Cardiac fibroblast (primary cell): Measurements from ENCODE around the gene TTLL12.

Experiments
- DNase-seq, 2 donors: peaks; one replicate each; pipeline versions ENCODE4 v3.0.0 to v3.0.0-alpha.2; 2010; ENCODE audit warnings: low read depth in 2 of 2
- H3K4me3 ChIP-seq, 2 donors: replicated peaks in 1 of 2; 1 replicate in 1 of 2; 2 replicates in 1 of 2; pipeline ENCODE4 v1.5.1; 2011; ENCODE audit warnings: low read depth in 2 of 2, low read length in 2 of 2, mild to moderate bottlenecking in 2 of 2, moderate library complexity in 1 of 2
- TF ChIP-seq, protein P1 (sequence below): IDR thresholded peaks from one replicate; pipeline ENCODE4 v1.5.1; 2011; ENCODE audit warnings: low read depth, mild to moderate bottlenecking, low read length, inconsistent platforms

TTLL12 gene

DNA sequence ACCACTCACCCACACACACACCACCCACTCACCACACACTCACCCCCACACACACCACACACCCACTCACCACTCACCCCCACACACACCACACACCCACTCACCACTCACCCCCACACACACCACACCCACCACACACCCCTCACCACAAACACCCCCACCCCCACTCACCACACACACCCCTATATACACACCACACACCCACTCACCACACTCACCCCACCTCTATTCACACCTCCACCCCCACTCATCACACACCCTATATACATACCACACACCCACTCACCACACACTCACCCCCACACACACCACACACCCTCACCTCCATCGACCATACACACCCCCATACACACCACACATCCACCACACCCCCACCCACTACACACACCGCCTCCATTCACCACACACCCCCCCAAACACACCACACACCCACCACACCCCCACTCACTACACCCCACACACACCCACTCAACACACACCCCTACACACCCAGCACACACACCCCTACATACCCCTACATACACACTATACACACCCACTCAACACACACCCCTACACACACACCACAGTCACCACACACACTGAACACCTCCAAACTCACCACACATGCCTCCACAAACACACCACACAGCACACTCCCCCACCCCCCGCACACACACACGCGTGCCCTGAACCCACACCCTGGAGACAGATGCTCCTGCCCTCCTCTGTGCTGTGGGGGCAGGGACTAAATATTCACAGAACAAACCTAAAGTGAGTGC is 19.0 kb upstream of the TTLL12 start:
- TF ChIP-seq, protein P1, sequence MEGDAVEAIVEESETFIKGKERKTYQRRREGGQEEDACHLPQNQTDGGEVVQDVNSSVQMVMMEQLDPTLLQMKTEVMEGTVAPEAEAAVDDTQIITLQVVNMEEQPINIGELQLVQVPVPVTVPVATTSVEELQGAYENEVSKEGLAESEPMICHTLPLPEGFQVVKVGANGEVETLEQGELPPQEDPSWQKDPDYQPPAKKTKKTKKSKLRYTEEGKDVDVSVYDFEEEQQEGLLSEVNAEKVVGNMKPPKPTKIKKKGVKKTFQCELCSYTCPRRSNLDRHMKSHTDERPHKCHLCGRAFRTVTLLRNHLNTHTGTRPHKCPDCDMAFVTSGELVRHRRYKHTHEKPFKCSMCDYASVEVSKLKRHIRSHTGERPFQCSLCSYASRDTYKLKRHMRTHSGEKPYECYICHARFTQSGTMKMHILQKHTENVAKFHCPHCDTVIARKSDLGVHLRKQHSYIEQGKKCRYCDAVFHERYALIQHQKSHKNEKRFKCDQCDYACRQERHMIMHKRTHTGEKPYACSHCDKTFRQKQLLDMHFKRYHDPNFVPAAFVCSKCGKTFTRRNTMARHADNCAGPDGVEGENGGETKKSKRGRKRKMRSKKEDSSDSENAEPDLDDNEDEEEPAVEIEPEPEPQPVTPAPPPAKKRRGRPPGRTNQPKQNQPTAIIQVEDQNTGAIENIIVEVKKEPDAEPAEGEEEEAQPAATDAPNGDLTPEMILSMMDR, result no peak
- H3K4me3 ChIP-seq, result no peak overlapping the region
- DNase-seq, result no peak

DNA sequence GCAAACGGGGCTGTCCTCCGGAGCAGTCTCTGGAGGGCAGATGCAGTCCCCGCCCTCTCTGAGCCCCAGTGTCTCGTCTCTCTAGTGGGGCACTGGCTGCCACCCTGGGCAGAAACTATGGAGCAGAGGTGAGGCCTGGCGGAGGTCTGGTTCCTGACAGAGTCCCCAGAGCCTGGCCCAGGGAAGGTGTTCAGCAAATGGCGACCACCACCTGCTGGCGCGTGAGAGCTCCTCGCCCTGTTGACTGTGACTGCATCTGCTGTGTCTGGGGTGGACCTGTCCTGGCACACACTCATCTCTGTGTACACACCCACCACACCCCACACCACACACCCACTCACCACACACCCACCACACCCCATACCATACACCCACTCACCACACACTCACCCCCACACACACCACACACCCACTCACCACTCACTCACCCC is 18.3 kb upstream of the TTLL12 start:
- TF ChIP-seq, protein P1, result no peak
- no peak for DNase-seq
- H3K4me3 ChIP-seq, result no peak overlapping the region

DNA sequence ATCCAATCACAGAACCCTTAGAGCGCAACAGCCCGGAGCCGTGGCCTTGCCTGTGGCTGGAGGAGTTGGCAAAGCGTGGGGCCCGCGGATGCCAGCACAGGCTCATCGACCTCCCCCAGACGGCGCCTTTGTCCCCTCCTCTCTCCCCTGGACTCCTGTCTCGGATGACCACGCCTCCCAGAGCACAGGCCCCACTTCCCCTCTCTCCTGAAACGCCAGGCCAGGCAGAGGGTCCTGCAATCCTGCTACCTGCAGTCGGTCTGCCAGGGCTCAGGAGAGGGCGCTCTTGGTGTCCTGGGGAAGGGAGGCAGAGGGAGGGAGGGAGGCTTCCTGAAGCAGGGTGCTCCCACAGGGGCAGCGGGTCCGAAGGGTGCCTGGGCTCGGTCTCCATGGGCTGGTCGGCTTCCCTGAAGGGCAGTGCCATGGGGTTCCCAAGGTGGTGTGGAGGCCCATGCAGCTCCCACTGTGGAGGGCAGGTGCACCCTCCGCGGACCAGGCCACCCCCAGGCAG is 16.6 kb upstream of the TTLL12 start:
- DNase-seq, result no peak
- no peak overlapping the region for H3K4me3 ChIP-seq
- TF ChIP-seq, protein P1, result no peak

DNA sequence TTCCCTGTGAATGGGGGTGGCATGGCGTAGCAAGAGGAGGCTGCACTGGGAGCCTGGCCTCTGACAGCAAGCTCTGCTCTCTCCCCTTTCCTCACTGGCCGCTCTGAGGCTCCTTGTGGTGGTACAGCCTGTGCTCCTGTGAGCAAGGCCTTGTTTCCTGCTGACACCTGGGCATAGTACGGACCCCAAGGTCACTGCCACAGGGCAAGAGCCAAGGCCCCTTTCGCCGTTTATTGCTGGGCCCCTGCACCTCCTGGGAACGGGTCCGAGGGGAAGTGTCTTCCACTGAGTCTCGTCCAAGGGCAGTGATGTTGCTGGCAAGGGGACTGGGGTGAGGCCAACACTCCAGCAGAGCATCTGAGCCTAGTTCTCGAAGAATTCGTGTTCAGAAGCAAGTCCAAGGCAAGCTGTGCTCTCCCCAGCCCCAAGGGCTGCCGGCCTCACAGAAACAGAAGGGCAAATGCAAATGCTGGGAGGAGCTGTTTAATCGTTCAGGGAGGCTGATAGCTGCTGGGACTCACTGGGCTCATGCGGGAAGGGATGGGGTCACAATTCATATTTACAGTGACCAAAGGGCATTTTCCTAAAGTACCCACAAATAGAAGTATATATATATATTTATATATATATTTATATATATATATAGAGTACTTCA is 15.9 kb upstream of the TTLL12 start:
- H3K4me3 ChIP-seq, result no peak overlapping the region
- no peak for DNase-seq
- TF ChIP-seq, protein P1, result no peak

DNA sequence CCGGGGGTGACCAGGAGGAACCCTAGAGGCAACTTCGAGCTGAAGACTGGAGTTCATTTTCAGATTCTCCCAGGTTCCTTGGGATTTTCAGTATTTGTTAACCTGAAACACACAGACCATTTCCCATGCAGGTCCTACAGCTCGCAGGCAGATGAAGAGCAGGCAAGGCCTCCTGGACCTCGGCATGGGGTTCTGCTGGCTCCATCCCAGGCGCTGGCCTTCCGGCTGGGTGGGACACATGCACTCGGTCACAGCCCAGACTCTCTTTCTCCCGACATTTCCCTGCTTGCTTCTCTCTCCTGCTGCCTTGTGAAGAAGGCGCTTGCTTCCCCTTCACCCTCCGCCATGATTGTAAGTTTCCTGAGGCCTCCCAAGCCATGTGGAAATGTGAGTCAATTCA is 15.4 kb upstream of the TTLL12 start:
- H3K4me3 ChIP-seq, result no peak overlapping the region
- DNase-seq, result no peak
- TF ChIP-seq, protein P1, result no peak

DNA sequence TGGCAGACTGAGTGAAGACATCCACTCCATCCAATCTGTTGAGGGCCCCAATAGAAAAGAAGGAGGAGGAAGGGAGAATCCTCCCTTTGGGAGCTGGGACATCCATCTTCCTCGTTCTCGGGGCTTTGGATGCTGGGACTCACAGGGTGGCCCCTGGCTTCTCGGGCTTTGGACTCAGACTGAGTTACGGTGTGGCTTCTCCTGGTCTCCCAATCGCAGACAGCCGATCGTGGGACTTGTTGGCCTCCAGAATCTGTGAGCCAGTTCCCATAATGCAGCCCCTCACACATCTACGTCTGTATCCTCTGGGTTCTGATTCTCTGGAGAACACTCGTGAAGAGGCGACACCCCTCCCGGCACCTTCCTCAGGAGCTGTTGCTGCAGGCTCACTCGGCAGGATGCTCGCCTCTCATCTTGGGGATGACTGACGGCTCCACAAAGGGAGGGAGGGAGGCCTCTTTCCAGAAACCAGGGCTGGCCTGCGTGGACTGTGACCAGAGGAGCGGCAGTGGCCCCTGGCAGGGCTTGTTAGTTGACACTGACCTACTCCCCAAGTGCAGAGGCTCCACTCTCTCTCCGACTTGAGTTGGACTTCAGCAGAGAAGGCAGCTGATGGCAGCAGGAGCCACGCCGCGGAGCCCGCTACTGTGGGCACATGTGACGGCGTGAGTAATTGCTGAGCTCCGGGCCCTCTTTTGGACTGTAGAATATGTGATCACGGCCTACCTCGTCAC is 14.7 kb upstream of the TTLL12 start:
- TF ChIP-seq, protein P1, result no peak
- no peak overlapping the region for H3K4me3 ChIP-seq
- DNase-seq, result no peak
